ENCODE measurements around the gene TSPAN11. TPM values are rescaled to one million over a fixed set of nuclear protein-coding genes. Genes with fewer than 3 reads are reported as not detected.

The TSPAN11 gene
- total and polyA plus RNA-seq, 2 of the 4 experiments (the other 2 are of a cell fraction): 0.18 to 0.26 TPM

GRCh38 chr12:30877105-30877875 is 49.3 kb upstream of the TSPAN11 start:
- no peak overlapping the region for H2AK9ac ChIP-seq (replicated peaks; ENCODE audit: low read depth, low read length, poor library complexity)
- no peak overlapping the region for H4K5ac ChIP-seq (ENCODE audit: low read depth, low read length)
- no peaks in the 10 kb centered on the region for H4K20me1 ChIP-seq (ENCODE audit: insufficient read depth, low read length)
- no peak overlapping the region for H3K27ac ChIP-seq (ENCODE audit: insufficient read depth, low read length)
- dilution Hi-C loops (cut with HindIII; ENCODE audit: low sequenced_read_pairs, unreplicated experiment) (no loop called here), in situ Hi-C loops (cut with MboI; ENCODE audit: low sequenced_read_pairs) (no loop called here), intact Hi-C loops (cut with micrococcal nuclease) (no loop called here)
- no peak overlapping the region for H3K23ac ChIP-seq (ENCODE audit: low read depth, low read length)
- no peak overlapping the region for H3K4me3 ChIP-seq (ENCODE audit: insufficient read depth, low read depth, low read length)
- H3K4ac ChIP-seq (ENCODE audit: low read depth, low read length): no peak overlapping the region
- H3K14ac ChIP-seq (replicated peaks; ENCODE audit: low read depth, low read length): no peak overlapping the region
- no peak overlapping the region for H3K56ac ChIP-seq (ENCODE audit: extremely low read depth, insufficient read depth, low read length)
- no peak overlapping the region for H2BK5ac ChIP-seq (ENCODE audit: low read depth, low read length, poor library complexity, severe bottlenecking)
- no peaks in the 10 kb centered on the region for H3K36me3 ChIP-seq (ENCODE audit: control insufficient read depth, insufficient read depth, low read length)
- no peak for TF ChIP-seq CHD1 (IDR thresholded peaks at IDR 0.05; ENCODE audit: low read depth, low read length)
- no peak for TF ChIP-seq NFE2L2 (IDR thresholded peaks at IDR 0.05; ENCODE audit: low read depth, low read length)
- TF ChIP-seq SMC3 (IDR thresholded peaks at IDR 0.05; ENCODE audit: low read depth, low read length): no peak
- TF ChIP-seq CEBPB (IDR thresholded peaks at IDR 0.05; ENCODE audit: low read depth, low read length): no peak
- TF ChIP-seq USF2 (IDR thresholded peaks at IDR 0.05; ENCODE audit: low read depth, low read length): no peak
- no peak for TF ChIP-seq BHLHE40 (IDR thresholded peaks at IDR 0.05; ENCODE audit: low read depth, low read length)
- no peak for TF ChIP-seq POLR2A (IDR thresholded peaks at IDR 0.05; ENCODE audit: low read depth, low read length)
- no peak for TF ChIP-seq ELK1 (IDR thresholded peaks at IDR 0.05; ENCODE audit: borderline replicate concordance, low read depth, low read length)
- no peak for TF ChIP-seq RCOR1 (IDR thresholded peaks at IDR 0.05; ENCODE audit: insufficient replicate concordance, low read length)
- no peak for TF ChIP-seq MAFK (IDR thresholded peaks at IDR 0.05; ENCODE audit: low read depth, low read length)
- TF ChIP-seq CTCF (conservative IDR thresholded peaks at IDR 0.05; ENCODE audit: low read depth, low read length): no peak
- no peak for TF ChIP-seq FOS (IDR thresholded peaks at IDR 0.05; ENCODE audit: low read depth, low read length)
- no peak for TF ChIP-seq RAD21 (IDR thresholded peaks at IDR 0.05; ENCODE audit: low read length)
- no peak for TF ChIP-seq MXI1 (IDR thresholded peaks at IDR 0.05; ENCODE audit: borderline replicate concordance, low read depth, low read length)
- no peak overlapping the region for H2AFZ ChIP-seq (replicated peaks; ENCODE audit: low read length, poor library complexity)
- no peak overlapping the region for H2BK15ac ChIP-seq (ENCODE audit: low read depth, low read length)
- H3K9me3 ChIP-seq (ENCODE audit: control insufficient read depth, insufficient read depth, low read length): no peaks in the 10 kb centered on the region
- H3K79me1 ChIP-seq (ENCODE audit: low read depth in 1 of 2, low read length in 2 of 2): no peaks in the 10 kb centered on the region
- H3K18ac ChIP-seq (ENCODE audit: low read depth, low read length): no peak overlapping the region
- no peak overlapping the region for H4K8ac ChIP-seq (ENCODE audit: low read depth in 2 of 2, low read length in 2 of 2)
- no peak overlapping the region for H2AK5ac ChIP-seq (ENCODE audit: low read depth, low read length)
- BruUV-seq (replicated peaks): no TSS peak
- ChIA-PET CTCF (no interaction called here), POLR2A (ENCODE audit: unreplicated experiment) (no interaction called here)
- WGBS, 2 experiments (ENCODE audit: extremely low coverage in 2 of 2, insufficient read length in 1 of 2): 59% methylated on average over 3 of the region's 7 CpGs; no CpG with 5 or more reads in 1 of the 2 experiments
- H3K9ac ChIP-seq (ENCODE audit: low read depth, low read length): no peak overlapping the region
- no peak overlapping the region for H2BK120ac ChIP-seq (ENCODE audit: low read depth, low read length)
- ATAC-seq (ENCODE audit: low read depth) (no peak), DNase-seq (no peak)
- H3K4me2 ChIP-seq (ENCODE audit: low read depth, low read length): no peak overlapping the region
- H3K4me1 ChIP-seq (ENCODE audit: control insufficient read depth, insufficient read depth, low read length): no peaks in the 10 kb centered on the region
- H3K9me1 ChIP-seq (ENCODE audit: insufficient read depth, low read length): no peaks in the 10 kb centered on the region
- H3K27me3 ChIP-seq (ENCODE audit: control insufficient read depth, insufficient read depth, low read length): peaks cover 18% of the 10 kb centered on the region
- no peak overlapping the region for H2BK20ac ChIP-seq (ENCODE audit: low read depth, low read length)
- no peak overlapping the region for H4K91ac ChIP-seq (ENCODE audit: insufficient read depth, low read depth, low read length)

Data from IMR-90 (cell line).